Subcutaneous preadipocyte (primary cell): ENCODE measurements around the gene GLIPR2. TPM values are rescaled to one million over a fixed set of nuclear protein-coding genes. Genes with fewer than 3 reads are reported as not detected.

ENCODE experiments used
- total RNA-seq: library from RNA; depleted of rRNA; stranded (reverse); fragments of >200 nt; gene quantifications from 2 replicates; pipeline ENCODE4 v1.2.3, GENCODE V29; 2012

Gene GLIPR2
- 20.7 and 31.6 TPM in 2 replicates for total RNA-seq

GRCh38 chr9:36136272-36136893, at the start of gene GLIPR2:
Gene GLIPR2, plus strand, starts transcription at chr9:36136733. Its CDS starts 46 bp downstream, at chr9:36136779.

GRCh38 chr9:36169166-36169565, 32.6 kb downstream of the GLIPR2 start, which contains the start of gene CCIN:
Gene CCIN, plus strand, starts transcription at chr9:36169388. Its CDS starts 115 bp downstream, at chr9:36169503.

GRCh38 chr9:36190388-36191289, 54.1 kb downstream of the GLIPR2 start, which contains the start of gene CLTA:
Gene CLTA, plus strand, starts transcription at chr9:36190921. Its CDS starts 136 bp downstream, at chr9:36191057.

Other genes starting within 250 kb of the GLIPR2 start
- gene HRCT1, start 230.5 kb upstream of the GLIPR2 start, total RNA-seq, result 1.4 and 1.8 TPM in 2 replicates
- gene SPAAR, start 227.2 kb upstream of the GLIPR2 start, total RNA-seq, result 0.20 and 0.37 TPM in 2 replicates
- gene OR2S2, start 178.6 kb upstream of the GLIPR2 start, total RNA-seq, result 0.37 TPM in 1 of 2 replicates, not detected in the other
- gene RECK, start 99.8 kb upstream of the GLIPR2 start, total RNA-seq, result 32.8 and 45.6 TPM in 2 replicates
- gene CCIN, start 32.7 kb downstream of the GLIPR2 start, total RNA-seq, result 0.39 and 1.8 TPM in 2 replicates
- gene CLTA, start 54.2 kb downstream of the GLIPR2 start, total RNA-seq, result 205 and 231 TPM in 2 replicates
- 21.3 and 28.3 TPM in 2 replicates for gene GNE, start 121.7 kb downstream of the GLIPR2 start, total RNA-seq